ENCODE results near the gene CNNM3. TPM values are rescaled to one million over a fixed set of nuclear protein-coding genes. Genes with fewer than 3 reads are reported as not detected.

Gene CNNM3
- total RNA-seq, 4 donors from 2014 or later, result 15.4 to 30.0 (median 18.8) TPM

DNA sequence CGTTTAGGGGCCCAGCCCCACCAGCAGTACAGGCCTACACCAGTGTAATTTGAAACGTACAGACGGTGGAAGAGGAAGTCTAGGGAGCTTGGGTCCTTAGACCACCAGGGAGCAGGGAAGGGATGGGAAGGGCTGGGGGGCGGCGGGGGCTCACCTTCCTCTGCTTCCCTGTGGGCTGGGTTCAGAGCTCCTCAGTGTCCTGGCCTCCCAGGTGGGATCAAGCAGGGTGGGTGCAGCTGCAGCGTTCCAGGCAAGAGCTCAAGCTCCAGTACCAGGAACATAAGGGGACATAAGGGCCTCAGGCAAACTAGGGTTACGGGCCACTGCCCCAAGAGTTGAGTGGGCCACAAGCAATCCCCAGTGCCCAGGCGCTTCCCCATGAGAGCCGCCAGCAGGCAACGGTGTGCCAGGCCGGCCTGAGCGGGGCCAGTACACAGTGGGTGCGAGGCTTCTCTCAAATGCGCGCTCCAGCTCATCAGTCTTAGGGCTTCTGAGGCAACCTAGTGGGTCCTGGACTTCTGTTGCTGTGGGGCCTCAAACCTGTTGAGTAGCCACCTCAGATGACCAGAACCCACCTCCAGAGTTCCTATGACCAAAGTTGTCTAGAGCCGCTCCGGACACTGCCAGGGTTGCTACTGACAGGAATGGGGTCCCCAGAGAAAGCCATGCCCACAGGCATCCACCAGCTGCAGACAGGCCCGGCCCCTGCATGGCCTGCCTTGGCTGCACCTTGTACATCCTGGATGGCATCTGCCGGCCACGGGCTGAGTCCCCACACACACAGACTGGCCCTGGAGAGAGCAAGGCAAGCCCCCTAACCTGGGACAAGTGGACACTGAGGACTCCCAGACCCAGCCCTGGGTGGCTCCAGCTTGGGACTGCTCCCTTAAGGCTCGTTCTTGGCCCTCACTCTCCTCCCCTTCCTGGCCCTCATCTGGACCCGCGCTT, 22.6 kb downstream of the CNNM3 start:
- intact Hi-C loops (cut with DNase I; ENCODE audit: low total_unique reads), result no loop called here
- TF ChIP-seq CTCF (IDR thresholded peaks at IDR 0.05) (no peak), POLR2A (IDR thresholded peaks at IDR 0.05) (no peak)
- no peak overlapping the region for H3K4me3 ChIP-seq (ENCODE audit: low read depth, poor library complexity, severe bottlenecking)
- WGBS, 2 donors, result 81 to 85% methylated on average over 16 to 17 of the region's 23 CpGs
- DNase-seq (ENCODE audit: low spot score in 2 of 2), result no peak

DNA sequence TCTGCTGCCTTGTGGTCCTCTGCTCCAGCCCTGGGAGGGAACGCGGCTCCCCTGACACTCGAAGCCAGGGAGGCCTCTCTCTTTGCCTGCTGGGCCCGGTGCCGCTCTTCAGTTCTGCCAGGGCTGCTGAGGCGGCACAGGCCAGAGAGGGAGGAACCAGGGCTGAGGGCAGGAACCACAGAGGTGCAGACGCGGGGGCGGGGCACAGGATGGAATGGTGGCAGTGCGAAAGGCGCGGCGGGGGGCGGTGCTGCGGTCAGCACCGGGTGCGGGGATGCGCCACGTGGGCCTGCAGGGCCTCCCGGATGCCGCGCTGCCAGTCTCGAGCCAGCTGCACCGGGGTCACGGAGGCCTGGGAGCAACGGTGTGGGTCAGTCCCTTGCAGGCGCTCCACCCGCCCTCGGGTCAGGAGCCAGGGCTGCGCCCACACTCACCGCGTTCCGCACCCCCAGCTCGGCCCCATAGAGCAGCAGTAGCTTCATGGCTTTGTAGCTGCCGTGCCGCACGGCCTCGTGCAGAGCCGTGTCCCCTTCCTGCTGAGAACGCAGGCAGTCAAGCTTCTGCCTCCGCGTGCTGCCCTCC, 23.3 kb downstream of the CNNM3 start:
- no peak for DNase-seq (ENCODE audit: low spot score in 2 of 2)
- TF ChIP-seq CTCF (IDR thresholded peaks at IDR 0.05) (no peak), POLR2A (IDR thresholded peaks at IDR 0.05) (no peak)
- 57 to 62% methylated on average over 19 to 37 of the region's 42 CpGs for WGBS, 2 donors
- H3K4me3 ChIP-seq (ENCODE audit: low read depth, poor library complexity, severe bottlenecking), result no peak overlapping the region
- intact Hi-C loops (cut with DNase I; ENCODE audit: low total_unique reads), result no loop called here

DNA sequence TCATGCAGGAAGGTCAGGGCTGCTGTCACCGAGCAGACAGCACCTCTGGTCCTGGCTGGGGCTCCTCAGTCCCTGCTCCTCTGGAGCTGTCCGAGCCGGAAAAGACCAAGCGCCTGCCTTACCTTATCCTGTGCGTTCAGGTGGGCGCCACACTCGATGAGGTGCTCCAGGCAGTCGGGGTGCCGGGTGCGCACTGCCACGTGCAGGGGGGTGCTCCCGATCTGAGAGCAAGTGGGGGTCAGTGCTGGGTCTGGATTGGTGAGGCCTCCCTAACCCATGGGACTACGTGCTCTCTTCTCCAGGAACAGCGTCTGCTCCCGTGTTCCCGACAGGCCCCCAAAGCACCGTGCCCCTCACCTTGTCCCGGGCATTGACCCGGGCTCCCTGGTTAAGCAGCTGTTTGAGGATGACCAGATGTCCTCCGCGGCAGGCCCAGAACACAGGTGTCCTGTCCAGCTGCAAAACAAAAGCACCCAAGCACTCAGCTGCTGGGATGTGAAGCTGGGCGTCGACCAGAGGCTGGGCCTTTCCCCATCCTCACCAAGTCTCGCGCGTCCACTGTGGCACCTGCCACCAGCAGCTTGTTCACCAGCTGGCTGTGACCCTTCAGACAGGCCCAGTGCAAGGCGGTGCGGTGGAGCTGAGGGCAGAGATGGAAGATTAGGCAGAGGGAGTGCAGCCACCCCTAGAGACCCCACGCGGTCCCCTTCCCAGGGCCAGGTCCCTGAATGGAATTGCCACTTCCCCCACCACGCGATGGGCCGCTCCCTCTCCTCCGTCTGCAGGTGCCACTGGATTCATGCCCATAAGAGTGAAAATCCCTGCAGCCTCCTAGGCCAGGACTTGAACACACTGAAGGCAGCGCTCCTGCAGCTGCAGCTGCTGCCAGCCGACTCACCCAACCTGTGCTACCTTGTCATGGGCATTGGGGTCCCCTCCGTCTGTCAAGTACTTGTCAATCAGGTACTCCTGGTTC, 24.1 kb downstream of the CNNM3 start:
- DNase-seq (ENCODE audit: low spot score in 2 of 2), result no peak
- TF ChIP-seq CTCF (IDR thresholded peaks at IDR 0.05), result no peak
- TF ChIP-seq POLR2A (IDR thresholded peaks at IDR 0.05), result no peak
- no peak overlapping the region for H3K4me3 ChIP-seq (ENCODE audit: low read depth, poor library complexity, severe bottlenecking)
- intact Hi-C loops (cut with DNase I; ENCODE audit: low total_unique reads), result no loop called here
- WGBS, 2 donors, result 83 to 92% methylated on average over 32 to 37 of the region's 37 CpGs

GRCh38 chr2:96841701-96842495, 25.8 kb downstream of the CNNM3 start:
- H3K4me3 ChIP-seq (ENCODE audit: low read depth, poor library complexity, severe bottlenecking), result no peak overlapping the region
- no peak for TF ChIP-seq CTCF (IDR thresholded peaks at IDR 0.05)
- no peak for TF ChIP-seq POLR2A (IDR thresholded peaks at IDR 0.05)
- 87 to 90% methylated on average over 16 of the region's 16 CpGs for WGBS, 2 donors
- no peak for DNase-seq (ENCODE audit: low spot score in 2 of 2)
- intact Hi-C loops (cut with DNase I; ENCODE audit: low total_unique reads), result no loop called here

GRCh38 chr2:96842600-96842999, 26.5 kb downstream of the CNNM3 start:
- DNase-seq (ENCODE audit: low spot score in 2 of 2), result no peak
- intact Hi-C loops (cut with DNase I; ENCODE audit: low total_unique reads), result no loop called here
- WGBS, 2 donors, result 68 to 78% methylated on average over 4 to 7 of the region's 7 CpGs

More at GRCh38 chr2:96842600-96842999, 26.5 kb downstream of the CNNM3 start:
- H3K4me3 ChIP-seq (ENCODE audit: low read depth, poor library complexity, severe bottlenecking), result no peak overlapping the region
- TF ChIP-seq CTCF (IDR thresholded peaks at IDR 0.05) (no peak), POLR2A (IDR thresholded peaks at IDR 0.05) (no peak)

Measured in lower leg skin (tissue), 4 donors.